ENCODE data around the gene JARID2.

GRCh38 chr6:15335385-15335784, 89.5 kb downstream of the JARID2 start:
- no peak for TF ChIP-seq BRCA1 (IDR thresholded peaks at IDR 0.05; ENCODE audit: low read depth, low read length)
- TF ChIP-seq POLR2AphosphoS5 (IDR thresholded peaks at IDR 0.05; ENCODE audit: low read depth, low read length) = no peak; the same call in 1 of the 2 replicates
